H9 (cell line): Measurements from ENCODE around the gene MED13L. TPM values are rescaled to one million over a fixed set of nuclear protein-coding genes. Genes with fewer than 3 reads are reported as not detected.

Experiments
- DNase-seq: peaks from one replicate; pipeline ENCODE4 v3.0.0-alpha.2; 2017
- H2AFZ ChIP-seq: one replicate; pipeline ENCODE4 v1.6.1; 2013; ENCODE audit warnings: mild to moderate bottlenecking, low read length, control low read depth, moderate library complexity
- H2AK5ac ChIP-seq: 2 replicates; pipeline ENCODE4 v1.6.1; 2013; ENCODE audit warnings: low read length, control low read depth, mixed read lengths; ENCODE audit not compliant: insufficient read length
- H2BK120ac ChIP-seq: one replicate; pipeline ENCODE4 v1.6.1; 2013; ENCODE audit warnings: low read depth, mild to moderate bottlenecking, low read length, control low read depth, inconsistent platforms; ENCODE audit not compliant: poor library complexity, severe bottlenecking
- H2BK12ac ChIP-seq: 2 replicates; pipeline ENCODE4 v1.6.1; 2013; ENCODE audit warnings: low read length, control low read depth, mixed read lengths, low read depth; ENCODE audit not compliant: insufficient read length
- H2BK15ac ChIP-seq: 2 replicates; pipeline ENCODE4 v1.6.1; 2013; ENCODE audit warnings: low read depth, low read length, control low read depth
- H2BK20ac ChIP-seq: one replicate; pipeline ENCODE4 v1.6.1; 2013; ENCODE audit warnings: low read depth, mild to moderate bottlenecking, low read length, control low read depth, inconsistent platforms; ENCODE audit not compliant: poor library complexity, severe bottlenecking
- H2BK5ac ChIP-seq: 2 replicates; pipeline ENCODE4 v1.6.1; 2013; ENCODE audit warnings: low read length, control low read depth, mixed read lengths; ENCODE audit not compliant: insufficient read length
- H3K14ac ChIP-seq: 2 replicates; pipeline ENCODE4 v1.6.1; 2013; ENCODE audit warnings: low read length, control low read depth; ENCODE audit not compliant: insufficient read depth
- H3K18ac ChIP-seq: 2 replicates; pipeline ENCODE4 v1.6.1; 2013; ENCODE audit warnings: low read depth, mild to moderate bottlenecking, mixed read lengths, low read length, control low read depth; ENCODE audit not compliant: insufficient read length
- H3K23ac ChIP-seq: 2 replicates; pipeline ENCODE4 v1.6.1; 2013; ENCODE audit warnings: low read length, control low read depth, mixed read lengths, low read depth; ENCODE audit not compliant: insufficient read length
- H3K23me2 ChIP-seq: 2 replicates; pipeline ENCODE4 v1.6.1; 2013; ENCODE audit warnings: low read depth, mild to moderate bottlenecking, mixed read lengths, low read length, control low read depth; ENCODE audit not compliant: insufficient read length, poor library complexity, severe bottlenecking
- H3K27ac ChIP-seq: 2 replicates; pipeline ENCODE4 v1.5.1; 2013; ENCODE audit warnings: low read length, control low read depth, mixed read lengths, low read depth; ENCODE audit not compliant: insufficient read length
- H3K27me3 ChIP-seq: 2 replicates; pipeline ENCODE4 v1.6.1; 2013; ENCODE audit warnings: low read length, control low read depth, inconsistent platforms; ENCODE audit not compliant: insufficient read depth
- H3K4ac ChIP-seq: 2 replicates; pipeline ENCODE4 v1.6.1; 2013; ENCODE audit warnings: low read depth, mild to moderate bottlenecking, control low read depth, inconsistent platforms, low read length, moderate library complexity
- H3K4me1 ChIP-seq: 2 replicates; pipeline ENCODE4 v1.6.1; 2013; ENCODE audit warnings: low read length, control low read depth, inconsistent platforms; ENCODE audit not compliant: insufficient read depth
- H3K4me2 ChIP-seq: 2 replicates; pipeline ENCODE4 v1.6.1; 2013; ENCODE audit warnings: low read length, control low read depth, mixed read lengths; ENCODE audit not compliant: insufficient read length, insufficient read depth
- H3K56ac ChIP-seq: 2 replicates; pipeline ENCODE4 v1.6.1; 2013; ENCODE audit warnings: low read depth, mild to moderate bottlenecking, mixed read lengths, low read length, control low read depth; ENCODE audit not compliant: insufficient read length
- H3K79me1 ChIP-seq: 2 replicates; pipeline ENCODE4 v1.6.1; 2013; ENCODE audit warnings: low read depth, mild to moderate bottlenecking, moderate library complexity, low read length, control low read depth, inconsistent platforms; ENCODE audit not compliant: insufficient read depth, poor library complexity, severe bottlenecking
- H3K79me2 ChIP-seq: 2 replicates; pipeline ENCODE4 v1.6.1; 2013; ENCODE audit warnings: low read length, control low read depth, inconsistent platforms; ENCODE audit not compliant: insufficient read depth
- H3K9ac ChIP-seq: 2 replicates; pipeline ENCODE4 v1.6.1; 2013; ENCODE audit warnings: low read length, control low read depth, mixed read lengths; ENCODE audit not compliant: insufficient read length; ENCODE audit errors: extremely low read depth
- H3K9me3 ChIP-seq: one replicate; pipeline ENCODE4 v1.6.1; 2013; ENCODE audit warnings: low read depth, low read length, inconsistent platforms; ENCODE audit not compliant: control insufficient read depth
- H3T11ph ChIP-seq: one replicate; pipeline ENCODE4 v1.6.1; 2013; ENCODE audit warnings: mild to moderate bottlenecking, low read length, control low read depth, inconsistent platforms
- H4K20me1 ChIP-seq: one replicate; pipeline ENCODE4 v1.6.1; 2013; ENCODE audit not compliant: control insufficient read depth, insufficient read length, insufficient read depth
- H4K5ac ChIP-seq: 2 replicates; pipeline ENCODE4 v1.6.1; 2013; ENCODE audit warnings: low read depth, mild to moderate bottlenecking, mixed read lengths, low read length, control low read depth; ENCODE audit not compliant: insufficient read length
- H4K8ac ChIP-seq: replicated peaks from 2 replicates; pipeline ENCODE4 v1.6.1; 2013; ENCODE audit warnings: low read length, control low read depth, mixed read lengths, low read depth; ENCODE audit not compliant: insufficient read length
- H4K91ac ChIP-seq: 2 replicates; pipeline ENCODE4 v1.6.1; 2013; ENCODE audit warnings: low read depth, mild to moderate bottlenecking, moderate library complexity, mixed read lengths, low read length, control low read depth; ENCODE audit not compliant: insufficient read length
- H3K27ac Mint-ChIP-seq, 3 experiments: 2 replicates in 2 of 3; 3 replicates in 1 of 3; pipeline ENCODE4 v1.8.0; 2020 to 2021; ENCODE audit warnings: mixed read lengths in 3 of 3, mild to moderate bottlenecking in 1 of 3, moderate library complexity in 1 of 3
- H3K27me3 Mint-ChIP-seq: 2 replicates; pipeline ENCODE4 v1.8.0; 2021; ENCODE audit warnings: low read depth, mild to moderate bottlenecking, moderate library complexity, mixed read lengths
- H3K36me3 Mint-ChIP-seq, 3 experiments: 2 replicates in 2 of 3; 3 replicates in 1 of 3; pipeline ENCODE4 v1.8.0; 2020 to 2021; ENCODE audit warnings: low read depth in 3 of 3, mixed read lengths in 3 of 3; ENCODE audit not compliant: insufficient read depth in 1 of 3
- H3K4me1 Mint-ChIP-seq, 2 experiments: 2 replicates each; pipeline ENCODE4 v1.8.0; 2020; ENCODE audit warnings: mixed read lengths in 2 of 2
- H3K4me3 Mint-ChIP-seq, 2 experiments: 2 replicates in 1 of 2; 3 replicates in 1 of 2; pipeline ENCODE4 v1.8.0; 2020 to 2021; ENCODE audit warnings: mild to moderate bottlenecking in 2 of 2, mixed read lengths in 2 of 2, moderate library complexity in 1 of 2
- H3K9me3 Mint-ChIP-seq, 2 experiments: 2 replicates in 1 of 2; 3 replicates in 1 of 2; pipeline ENCODE4 v1.8.0; 2020; ENCODE audit warnings: mild to moderate bottlenecking in 2 of 2, mixed read lengths in 2 of 2, moderate library complexity in 1 of 2
- WGBS: extraction: QIAGEN DNeasy Blood & Tissue Kit; methylation state at CpG from one replicate; pipeline ENCODE4 v1.1.7; 2013; ENCODE audit warnings: missing lambda C conversion rate, low lambda C conversion rate, mixed read lengths; ENCODE audit not compliant: insufficient read length; ENCODE audit errors: extremely low coverage; 5-methylcytosine and 5-hydroxymethylcytosine counted together
- total RNA-seq: library from RNA; stranded (reverse); gene quantifications from 2 replicates; pipeline ENCODE4 v1.2.1, GENCODE V29; 2021
- TF ChIP-seq, protein P1 (sequence below): fragments of 200-600 bp; sonication (generic); conservative IDR thresholded peaks from 3 replicates; pipeline ENCODE4 v1.8.0; 2021; ENCODE audit warnings: antibody characterized with exemption, mild to moderate bottlenecking

Gene MED13L
- total RNA-seq, 1 experiment from 2014 or later, result 52.4 TPM

DNA sequence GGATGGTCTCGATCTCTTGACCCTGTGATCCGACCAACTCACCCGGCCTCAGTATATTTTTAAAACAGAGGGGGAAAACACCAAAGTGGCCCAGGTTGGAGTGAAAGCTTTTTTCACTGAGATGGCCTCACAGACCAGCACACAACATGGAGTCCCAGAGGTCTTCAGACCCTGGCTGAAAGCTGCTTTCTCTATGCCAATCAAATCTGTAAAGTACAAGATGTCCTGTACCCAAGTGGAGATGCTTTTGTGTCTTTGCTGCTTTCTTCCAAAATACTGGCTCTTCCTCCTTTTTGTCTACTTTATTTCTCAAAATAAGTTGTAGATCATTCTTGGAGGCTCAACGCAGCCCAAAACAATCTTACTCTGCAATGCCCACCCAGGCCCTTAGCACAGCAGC is 214.8 kb downstream of the MED13L start:
- no peaks in the 10 kb centered on the region for H3K27me3 Mint-ChIP-seq
- H3K9me3 ChIP-seq, result no peaks in the 10 kb centered on the region
- no peak overlapping the region for H3K4me2 ChIP-seq
- no peak overlapping the region for H2AK5ac ChIP-seq
- H3K79me2 ChIP-seq, result no peaks in the 10 kb centered on the region
- H4K91ac ChIP-seq, result no peak overlapping the region
- TF ChIP-seq, protein P1, sequence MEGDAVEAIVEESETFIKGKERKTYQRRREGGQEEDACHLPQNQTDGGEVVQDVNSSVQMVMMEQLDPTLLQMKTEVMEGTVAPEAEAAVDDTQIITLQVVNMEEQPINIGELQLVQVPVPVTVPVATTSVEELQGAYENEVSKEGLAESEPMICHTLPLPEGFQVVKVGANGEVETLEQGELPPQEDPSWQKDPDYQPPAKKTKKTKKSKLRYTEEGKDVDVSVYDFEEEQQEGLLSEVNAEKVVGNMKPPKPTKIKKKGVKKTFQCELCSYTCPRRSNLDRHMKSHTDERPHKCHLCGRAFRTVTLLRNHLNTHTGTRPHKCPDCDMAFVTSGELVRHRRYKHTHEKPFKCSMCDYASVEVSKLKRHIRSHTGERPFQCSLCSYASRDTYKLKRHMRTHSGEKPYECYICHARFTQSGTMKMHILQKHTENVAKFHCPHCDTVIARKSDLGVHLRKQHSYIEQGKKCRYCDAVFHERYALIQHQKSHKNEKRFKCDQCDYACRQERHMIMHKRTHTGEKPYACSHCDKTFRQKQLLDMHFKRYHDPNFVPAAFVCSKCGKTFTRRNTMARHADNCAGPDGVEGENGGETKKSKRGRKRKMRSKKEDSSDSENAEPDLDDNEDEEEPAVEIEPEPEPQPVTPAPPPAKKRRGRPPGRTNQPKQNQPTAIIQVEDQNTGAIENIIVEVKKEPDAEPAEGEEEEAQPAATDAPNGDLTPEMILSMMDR, result no peak
- H3K4me1 ChIP-seq, result no peaks in the 10 kb centered on the region
- no CpG with 5 or more reads among the region's 4 CpGs for WGBS
- H3K23me2 ChIP-seq, result no peaks in the 10 kb centered on the region
- no peaks in the 10 kb centered on the region for H3K27me3 ChIP-seq
- no peak overlapping the region for H3K4me3 Mint-ChIP-seq
- H3K9me3 Mint-ChIP-seq, result no peaks in the 10 kb centered on the region
- H2BK15ac ChIP-seq, result no peak overlapping the region
- no peak overlapping the region for H2BK5ac ChIP-seq
- H3K4ac ChIP-seq, result no peak overlapping the region
- H4K8ac ChIP-seq, result no peak overlapping the region
- H3K4me1 Mint-ChIP-seq, result peaks cover 5 to 7% of the 10 kb centered on the region in 2 experiments; a peak in 3 of 4 replicates
- H3K27ac ChIP-seq, result no peak overlapping the region
- no peak overlapping the region for H3K9ac ChIP-seq
- H2BK12ac ChIP-seq, result no peak overlapping the region
- H3K14ac ChIP-seq, result no peak overlapping the region
- no peak overlapping the region for H2AFZ ChIP-seq
- H3K56ac ChIP-seq, result no peak overlapping the region
- peaks cover 7% of the 10 kb centered on the region for H3K79me1 ChIP-seq
- H3K27ac Mint-ChIP-seq, result no peak overlapping the region
- no peak overlapping the region for H3K23ac ChIP-seq
- no peak overlapping the region for H3T11ph ChIP-seq
- no peak overlapping the region for H4K5ac ChIP-seq
- no peak for DNase-seq
- no peak overlapping the region for H2BK20ac ChIP-seq
- H3K18ac ChIP-seq, result no peak overlapping the region
- H4K20me1 ChIP-seq, result no peaks in the 10 kb centered on the region
- H2BK120ac ChIP-seq, result no peak overlapping the region
- no peaks in the 10 kb centered on the region for H3K36me3 Mint-ChIP-seq
